GM12878 (cell line): ENCODE data around the gene KCND3. TPM values are rescaled to one million over a fixed set of nuclear protein-coding genes. Genes with fewer than 3 reads are reported as not detected.

Experiments used
- ATAC-seq: fragments of 200-7000 bp; cut with Tn5 transposase; 3 replicates; pipeline ENCODE4 v1.9.1; 2020; ENCODE audit warnings: mild to moderate bottlenecking, moderate library complexity
- BruUV-seq: library from RNA; stranded (reverse); fragments of 400-500 nt; replicated peaks from 2 replicates; lab custom pipeline; 2021; lab: Mats Ljungman, UMichigan
- CTCF ChIA-PET: fragments of 300-600 bp; sonication (Branson Sonifier 250); formaldehyde crosslinking; extraction: SDS; loops from one replicate; lab custom pipeline; 2021; ENCODE audit warnings: inconsistent platforms; lab: Yijun Ruan, JAX
- POLR2A ChIA-PET: fragments of 350-600 bp; formaldehyde crosslinking; extraction: SDS; loops from one replicate; lab custom pipeline; 2021; ENCODE audit warnings: inconsistent platforms; lab: Charles Lee
- RAD21 ChIA-PET: fragments of 300-600 bp; sonication (Branson Sonifier 250); formaldehyde crosslinking; loops from one replicate; lab custom pipeline; 2023; ENCODE audit warnings: antibody characterized with exemption; ENCODE audit not compliant: unreplicated experiment; lab: Charles Lee
- SMC1A ChIA-PET: fragments of 300-600 bp; sonication (Branson Sonifier 250); formaldehyde crosslinking; loops from one replicate; lab custom pipeline; 2023; ENCODE audit not compliant: unreplicated experiment, uncharacterized antibody; lab: Charles Lee
- DNase-seq: peaks from one replicate; pipeline ENCODE4 v3.0.0-alpha.2; 2011; ENCODE audit warnings: low read depth, low spot score
- FAIRE-seq: peaks from 3 replicates; lab custom pipeline; 2011; peaks lifted over from hg19 to GRCh38; lab: Jason Lieb, UNC
- H2AFZ ChIP-seq: 2 replicates; pipeline ENCODE4 v1.6.0; 2011; ENCODE audit warnings: low read depth, low read length, control low read depth; ENCODE audit not compliant: control insufficient read depth
- H3K27ac ChIP-seq: 2 replicates; pipeline ENCODE4 v1.5.1; 2011; ENCODE audit warnings: control low read depth; ENCODE audit not compliant: control insufficient read depth, insufficient read depth
- H3K27me3 ChIP-seq, 2 experiments: replicated peaks in 1 of 2; 2 replicates each; pipeline versions ENCODE4 v1.6.0 to v1.6.1; 2011; ENCODE audit warnings: low read length in 1 of 2; ENCODE audit not compliant: control insufficient read depth in 2 of 2, insufficient read depth in 2 of 2
- H3K36me3 ChIP-seq, 2 experiments: 2 replicates each; pipeline ENCODE4 v1.5.1; 2011; ENCODE audit warnings: low read length in 1 of 2; ENCODE audit not compliant: control insufficient read depth in 2 of 2, insufficient read depth in 2 of 2
- H3K4me1 ChIP-seq: 2 replicates; pipeline ENCODE4 v1.6.1; 2011; ENCODE audit warnings: mild to moderate bottlenecking, low read length, moderate library complexity, mixed read lengths; ENCODE audit not compliant: control insufficient read depth, insufficient read depth
- H3K4me2 ChIP-seq: 2 replicates; pipeline ENCODE4 v1.6.0; 2011; ENCODE audit warnings: control low read depth; ENCODE audit not compliant: control insufficient read depth, insufficient read depth
- H3K4me3 ChIP-seq: fragments of 200-600 bp; sonication (generic); 2 replicates; pipeline ENCODE4 v1.5.1; 2016
- H3K79me2 ChIP-seq: 2 replicates; pipeline ENCODE4 v1.6.0; 2011; ENCODE audit warnings: low read length; ENCODE audit not compliant: control insufficient read depth, insufficient read depth
- H3K9ac ChIP-seq: 2 replicates; pipeline ENCODE4 v1.8.0; 2011; ENCODE audit warnings: low read length, control low read depth, mixed read lengths; ENCODE audit not compliant: control insufficient read depth, insufficient read depth
- H3K9me3 ChIP-seq: replicated peaks from 3 replicates; pipeline ENCODE4 v1.5.1; 2011; ENCODE audit warnings: mild to moderate bottlenecking, low read length; ENCODE audit not compliant: control insufficient read depth, insufficient read depth
- H4K20me1 ChIP-seq: 2 replicates; pipeline ENCODE4 v1.6.0; 2011; ENCODE audit not compliant: control insufficient read depth, insufficient read depth
- BRCA1 ChIP-seq: IDR thresholded peaks from 2 replicates; pipeline ENCODE4 v1.6.1; 2011; ENCODE audit warnings: low read depth, low read length, improper control_type of control experiment
- LARP7 ChIP-seq: fragments of 450-650 bp; IDR thresholded peaks from 2 replicates; pipeline ENCODE4 v1.6.1; 2017; ENCODE audit warnings: mild to moderate bottlenecking
- MYB ChIP-seq: fragments of 150-350 bp; IDR thresholded peaks from 2 replicates; pipeline ENCODE4 v1.6.1; 2014; ENCODE audit warnings: mild to moderate bottlenecking, low read depth, low read length, borderline replicate concordance
- NR2C2 ChIP-seq: IDR thresholded peaks from 2 replicates; pipeline ENCODE4 v1.6.1; 2011; ENCODE audit warnings: borderline replicate concordance, low read depth; ENCODE audit not compliant: control insufficient read depth, insufficient read length
- RUNX3 ChIP-seq: IDR thresholded peaks from 2 replicates; pipeline ENCODE4 v1.6.1; 2012; ENCODE audit warnings: low read length, inconsistent platforms
- WGBS: methylation state at CpG from one replicate; pipeline ENCODE4 v1.1.6; 2016; ENCODE audit warnings: low lambda C conversion rate; ENCODE audit not compliant: insufficient replicate concordance, insufficient coverage; ENCODE audit errors: missing lambda C conversion rate; 5-methylcytosine and 5-hydroxymethylcytosine counted together
- in situ Hi-C: fragments of 300-500 bp; cut with MboI; formaldehyde crosslinking; loops from 9 replicates; pipeline ENCODE4 v1.14.3; 2018; ENCODE audit warnings: mixed read lengths
- intact Hi-C: fragments of 100-400 bp; cut with micrococcal nuclease; formaldehyde crosslinking; loops from one replicate; pipeline ENCODE4 v1.14.2; 2022; ENCODE audit not compliant: unreplicated experiment
- polyA plus RNA-seq, 11 experiments: library from polyadenylated mRNA; depleted of rRNA in 4 of 11; unstranded in 6 of 11; stranded (reverse) in 5 of 11; fragments of >200 nt; fragmentation: Nextera tagmentation in 4 of 11; fragmentation: Illumina TruSeq in 1 of 11; extraction: Ambion mirVana in 4 of 11; extraction: Trizol in 1 of 11; gene quantifications; 1 replicate in 1 of 11; 2 replicates in 10 of 11; pipeline versions ENCODE4 v1.2.1 to v1.2.3, GENCODE V29; 2011 to 2016; ENCODE audit warnings: inconsistent platforms in 2 of 11, missing spikeins in 2 of 11, low read depth in 1 of 11
- total RNA-seq, 4 experiments: library from RNA; depleted of rRNA in 3 of 4; stranded (reverse); fragments of >200 nt in 3 of 4; fragmentation: Illumina TruSeq in 1 of 4; extraction: Trizol in 1 of 4; gene quantifications; 2 replicates each; pipeline versions ENCODE4 v1.2.1 to v1.2.3, GENCODE V29; 2013 to 2021
- TF ChIP-seq, protein P1 (sequence below): fragments of 450-650 bp; IDR thresholded peaks from 2 replicates; pipeline ENCODE4 v1.6.1; 2017; ENCODE audit warnings: mild to moderate bottlenecking, moderate library complexity
- TF ChIP-seq, protein P2 (sequence below): fragments of 450-650 bp; IDR thresholded peaks from 2 replicates; pipeline ENCODE4 v1.6.1; 2016; ENCODE audit warnings: mild to moderate bottlenecking
- TF ChIP-seq, protein P3 (sequence below): fragments of 450-650 bp; IDR thresholded peaks from 2 replicates; pipeline ENCODE4 v1.6.1; 2016; ENCODE audit warnings: mild to moderate bottlenecking, moderate library complexity, borderline replicate concordance
- TF ChIP-seq, protein P4 (sequence below): fragments of 450-650 bp; conservative IDR thresholded peaks from 2 replicates; pipeline ENCODE4 v1.6.1; 2017; ENCODE audit warnings: mild to moderate bottlenecking, moderate library complexity
- TF ChIP-seq, protein P5 (sequence below): fragments of 450-650 bp; IDR thresholded peaks from 2 replicates; pipeline ENCODE4 v1.6.1; 2014; ENCODE audit warnings: mild to moderate bottlenecking
- TF ChIP-seq, protein P6 (sequence below): IDR thresholded peaks from 2 replicates; pipeline ENCODE4 v1.6.1; 2012; ENCODE audit warnings: low read depth, low read length, improper control_type of control experiment

KCND3 gene
- total and polyA plus RNA-seq, 10 of the 15 experiments (the other 5 are each of a cell fraction or from before 2014, with no cell fraction given), result 0.02 TPM; not detected in 9

DNA sequence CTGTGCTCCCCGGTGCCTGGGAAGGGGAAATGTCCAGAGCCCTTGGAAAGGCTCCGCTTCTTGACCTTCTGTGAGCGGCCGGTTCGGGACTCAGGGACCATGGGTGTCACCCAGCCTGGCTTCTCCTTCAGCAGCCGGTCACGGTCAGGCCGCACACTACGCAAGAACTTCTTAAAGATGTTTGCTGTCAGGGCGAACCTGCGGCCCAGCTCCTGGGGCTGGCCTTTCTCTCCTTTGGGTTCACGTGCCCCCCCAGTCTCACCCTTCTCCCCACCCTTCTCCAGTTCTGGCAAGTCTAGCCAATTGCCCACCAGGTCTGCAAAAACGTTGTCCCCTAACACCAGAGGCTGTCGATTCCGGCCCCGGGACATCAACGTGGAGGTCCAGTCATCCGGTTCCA, 262.4 kb downstream of the KCND3 start:
- Histone ChIP-seq H3K4me1 (no peaks in the 10 kb centered on the region), H3K36me3 (no peaks in the 10 kb centered on the region), H3K9me3 (no peaks in the 10 kb centered on the region), H3K27ac (no peak overlapping the region), H4K20me1 (no peaks in the 10 kb centered on the region; the same call in 1 of the 2 replicates), H3K79me2 (no peaks in the 10 kb centered on the region), H3K4me3 (no peak overlapping the region), H3K27me3 (no peaks in the 10 kb centered on the region), H3K9ac (no peak overlapping the region), H3K4me2 (no peak overlapping the region), H2AFZ (no peak overlapping the region)
- ChIA-PET RAD21 (no interaction called here), CTCF (interaction anchor here (1.1 to 2.3 kb wide), 3 partner anchors 12 to 42 kb away, joined by 5 to 9 read pairs (median 6); partner anchors contain the start of gene INKA2), POLR2A (interaction anchor here (1.0 kb wide), 1 partner anchor 13 kb away, joined by 3 read pairs; the partner anchor contains the start of gene INKA2), SMC1A (no interaction called here)
- ATAC-seq, result no peak
- BruUV-seq, result no TSS peak
- no peak for FAIRE-seq
- 86% methylated on average over 18 of the region's 18 CpGs for WGBS
- DNase-seq, result no peak
- intact Hi-C loops (no loop called here), in situ Hi-C loops (no loop called here)
- TF ChIP-seq BRCA1, result no peak
- TF ChIP-seq, protein P1, sequence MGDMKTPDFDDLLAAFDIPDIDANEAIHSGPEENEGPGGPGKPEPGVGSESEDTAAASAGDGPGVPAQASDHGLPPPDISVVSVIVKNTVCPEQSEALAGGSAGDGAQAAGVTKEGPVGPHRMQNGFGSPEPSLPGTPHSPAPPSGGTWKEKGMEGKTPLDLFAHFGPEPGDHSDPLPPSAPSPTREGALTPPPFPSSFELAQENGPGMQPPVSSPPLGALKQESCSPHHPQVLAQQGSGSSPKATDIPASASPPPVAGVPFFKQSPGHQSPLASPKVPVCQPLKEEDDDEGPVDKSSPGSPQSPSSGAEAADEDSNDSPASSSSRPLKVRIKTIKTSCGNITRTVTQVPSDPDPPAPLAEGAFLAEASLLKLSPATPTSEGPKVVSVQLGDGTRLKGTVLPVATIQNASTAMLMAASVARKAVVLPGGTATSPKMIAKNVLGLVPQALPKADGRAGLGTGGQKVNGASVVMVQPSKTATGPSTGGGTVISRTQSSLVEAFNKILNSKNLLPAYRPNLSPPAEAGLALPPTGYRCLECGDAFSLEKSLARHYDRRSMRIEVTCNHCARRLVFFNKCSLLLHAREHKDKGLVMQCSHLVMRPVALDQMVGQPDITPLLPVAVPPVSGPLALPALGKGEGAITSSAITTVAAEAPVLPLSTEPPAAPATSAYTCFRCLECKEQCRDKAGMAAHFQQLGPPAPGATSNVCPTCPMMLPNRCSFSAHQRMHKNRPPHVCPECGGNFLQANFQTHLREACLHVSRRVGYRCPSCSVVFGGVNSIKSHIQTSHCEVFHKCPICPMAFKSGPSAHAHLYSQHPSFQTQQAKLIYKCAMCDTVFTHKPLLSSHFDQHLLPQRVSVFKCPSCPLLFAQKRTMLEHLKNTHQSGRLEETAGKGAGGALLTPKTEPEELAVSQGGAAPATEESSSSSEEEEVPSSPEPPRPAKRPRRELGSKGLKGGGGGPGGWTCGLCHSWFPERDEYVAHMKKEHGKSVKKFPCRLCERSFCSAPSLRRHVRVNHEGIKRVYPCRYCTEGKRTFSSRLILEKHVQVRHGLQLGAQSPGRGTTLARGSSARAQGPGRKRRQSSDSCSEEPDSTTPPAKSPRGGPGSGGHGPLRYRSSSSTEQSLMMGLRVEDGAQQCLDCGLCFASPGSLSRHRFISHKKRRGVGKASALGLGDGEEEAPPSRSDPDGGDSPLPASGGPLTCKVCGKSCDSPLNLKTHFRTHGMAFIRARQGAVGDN, result no peak
- no peak for TF ChIP-seq MYB
- TF ChIP-seq, protein P2, sequence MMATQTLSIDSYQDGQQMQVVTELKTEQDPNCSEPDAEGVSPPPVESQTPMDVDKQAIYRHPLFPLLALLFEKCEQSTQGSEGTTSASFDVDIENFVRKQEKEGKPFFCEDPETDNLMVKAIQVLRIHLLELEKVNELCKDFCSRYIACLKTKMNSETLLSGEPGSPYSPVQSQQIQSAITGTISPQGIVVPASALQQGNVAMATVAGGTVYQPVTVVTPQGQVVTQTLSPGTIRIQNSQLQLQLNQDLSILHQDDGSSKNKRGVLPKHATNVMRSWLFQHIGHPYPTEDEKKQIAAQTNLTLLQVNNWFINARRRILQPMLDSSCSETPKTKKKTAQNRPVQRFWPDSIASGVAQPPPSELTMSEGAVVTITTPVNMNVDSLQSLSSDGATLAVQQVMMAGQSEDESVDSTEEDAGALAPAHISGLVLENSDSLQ, result no peak
- TF ChIP-seq RUNX3, result no peak
- TF ChIP-seq, protein P3, sequence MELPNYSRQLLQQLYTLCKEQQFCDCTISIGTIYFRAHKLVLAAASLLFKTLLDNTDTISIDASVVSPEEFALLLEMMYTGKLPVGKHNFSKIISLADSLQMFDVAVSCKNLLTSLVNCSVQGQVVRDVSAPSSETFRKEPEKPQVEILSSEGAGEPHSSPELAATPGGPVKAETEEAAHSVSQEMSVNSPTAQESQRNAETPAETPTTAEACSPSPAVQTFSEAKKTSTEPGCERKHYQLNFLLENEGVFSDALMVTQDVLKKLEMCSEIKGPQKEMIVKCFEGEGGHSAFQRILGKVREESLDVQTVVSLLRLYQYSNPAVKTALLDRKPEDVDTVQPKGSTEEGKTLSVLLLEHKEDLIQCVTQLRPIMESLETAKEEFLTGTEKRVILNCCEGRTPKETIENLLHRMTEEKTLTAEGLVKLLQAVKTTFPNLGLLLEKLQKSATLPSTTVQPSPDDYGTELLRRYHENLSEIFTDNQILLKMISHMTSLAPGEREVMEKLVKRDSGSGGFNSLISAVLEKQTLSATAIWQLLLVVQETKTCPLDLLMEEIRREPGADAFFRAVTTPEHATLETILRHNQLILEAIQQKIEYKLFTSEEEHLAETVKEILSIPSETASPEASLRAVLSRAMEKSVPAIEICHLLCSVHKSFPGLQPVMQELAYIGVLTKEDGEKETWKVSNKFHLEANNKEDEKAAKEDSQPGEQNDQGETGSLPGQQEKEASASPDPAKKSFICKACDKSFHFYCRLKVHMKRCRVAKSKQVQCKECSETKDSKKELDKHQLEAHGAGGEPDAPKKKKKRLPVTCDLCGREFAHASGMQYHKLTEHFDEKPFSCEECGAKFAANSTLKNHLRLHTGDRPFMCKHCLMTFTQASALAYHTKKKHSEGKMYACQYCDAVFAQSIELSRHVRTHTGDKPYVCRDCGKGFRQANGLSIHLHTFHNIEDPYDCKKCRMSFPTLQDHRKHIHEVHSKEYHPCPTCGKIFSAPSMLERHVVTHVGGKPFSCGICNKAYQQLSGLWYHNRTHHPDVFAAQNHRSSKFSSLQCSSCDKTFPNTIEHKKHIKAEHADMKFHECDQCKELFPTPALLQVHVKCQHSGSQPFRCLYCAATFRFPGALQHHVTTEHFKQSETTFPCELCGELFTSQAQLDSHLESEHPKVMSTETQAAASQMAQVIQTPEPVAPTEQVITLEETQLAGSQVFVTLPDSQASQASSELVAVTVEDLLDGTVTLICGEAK, result no peak
- TF ChIP-seq, protein P4, sequence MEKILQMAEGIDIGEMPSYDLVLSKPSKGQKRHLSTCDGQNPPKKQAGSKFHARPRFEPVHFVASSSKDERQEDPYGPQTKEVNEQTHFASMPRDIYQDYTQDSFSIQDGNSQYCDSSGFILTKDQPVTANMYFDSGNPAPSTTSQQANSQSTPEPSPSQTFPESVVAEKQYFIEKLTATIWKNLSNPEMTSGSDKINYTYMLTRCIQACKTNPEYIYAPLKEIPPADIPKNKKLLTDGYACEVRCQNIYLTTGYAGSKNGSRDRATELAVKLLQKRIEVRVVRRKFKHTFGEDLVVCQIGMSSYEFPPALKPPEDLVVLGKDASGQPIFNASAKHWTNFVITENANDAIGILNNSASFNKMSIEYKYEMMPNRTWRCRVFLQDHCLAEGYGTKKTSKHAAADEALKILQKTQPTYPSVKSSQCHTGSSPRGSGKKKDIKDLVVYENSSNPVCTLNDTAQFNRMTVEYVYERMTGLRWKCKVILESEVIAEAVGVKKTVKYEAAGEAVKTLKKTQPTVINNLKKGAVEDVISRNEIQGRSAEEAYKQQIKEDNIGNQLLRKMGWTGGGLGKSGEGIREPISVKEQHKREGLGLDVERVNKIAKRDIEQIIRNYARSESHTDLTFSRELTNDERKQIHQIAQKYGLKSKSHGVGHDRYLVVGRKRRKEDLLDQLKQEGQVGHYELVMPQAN, result no peak
- TF ChIP-seq, protein P5, sequence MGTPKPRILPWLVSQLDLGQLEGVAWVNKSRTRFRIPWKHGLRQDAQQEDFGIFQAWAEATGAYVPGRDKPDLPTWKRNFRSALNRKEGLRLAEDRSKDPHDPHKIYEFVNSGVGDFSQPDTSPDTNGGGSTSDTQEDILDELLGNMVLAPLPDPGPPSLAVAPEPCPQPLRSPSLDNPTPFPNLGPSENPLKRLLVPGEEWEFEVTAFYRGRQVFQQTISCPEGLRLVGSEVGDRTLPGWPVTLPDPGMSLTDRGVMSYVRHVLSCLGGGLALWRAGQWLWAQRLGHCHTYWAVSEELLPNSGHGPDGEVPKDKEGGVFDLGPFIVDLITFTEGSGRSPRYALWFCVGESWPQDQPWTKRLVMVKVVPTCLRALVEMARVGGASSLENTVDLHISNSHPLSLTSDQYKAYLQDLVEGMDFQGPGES, result no peak
- TF ChIP-seq, protein P6, sequence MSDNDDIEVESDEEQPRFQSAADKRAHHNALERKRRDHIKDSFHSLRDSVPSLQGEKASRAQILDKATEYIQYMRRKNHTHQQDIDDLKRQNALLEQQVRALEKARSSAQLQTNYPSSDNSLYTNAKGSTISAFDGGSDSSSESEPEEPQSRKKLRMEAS, result no peak
- TF ChIP-seq NR2C2, result no peak
- TF ChIP-seq LARP7, result no peak
